GM19023 (cell line): ENCODE results near the gene AOPEP.

ENCODE experiments used
- ATAC-seq: cut with Tn5 transposase; IDR thresholded peaks from one replicate; pipeline ENCODE4 v1.9.1; 2021; ENCODE audit warnings: mild to moderate bottlenecking, moderate library complexity; ENCODE audit not compliant: unreplicated experiment

Gene AOPEP

DNA sequence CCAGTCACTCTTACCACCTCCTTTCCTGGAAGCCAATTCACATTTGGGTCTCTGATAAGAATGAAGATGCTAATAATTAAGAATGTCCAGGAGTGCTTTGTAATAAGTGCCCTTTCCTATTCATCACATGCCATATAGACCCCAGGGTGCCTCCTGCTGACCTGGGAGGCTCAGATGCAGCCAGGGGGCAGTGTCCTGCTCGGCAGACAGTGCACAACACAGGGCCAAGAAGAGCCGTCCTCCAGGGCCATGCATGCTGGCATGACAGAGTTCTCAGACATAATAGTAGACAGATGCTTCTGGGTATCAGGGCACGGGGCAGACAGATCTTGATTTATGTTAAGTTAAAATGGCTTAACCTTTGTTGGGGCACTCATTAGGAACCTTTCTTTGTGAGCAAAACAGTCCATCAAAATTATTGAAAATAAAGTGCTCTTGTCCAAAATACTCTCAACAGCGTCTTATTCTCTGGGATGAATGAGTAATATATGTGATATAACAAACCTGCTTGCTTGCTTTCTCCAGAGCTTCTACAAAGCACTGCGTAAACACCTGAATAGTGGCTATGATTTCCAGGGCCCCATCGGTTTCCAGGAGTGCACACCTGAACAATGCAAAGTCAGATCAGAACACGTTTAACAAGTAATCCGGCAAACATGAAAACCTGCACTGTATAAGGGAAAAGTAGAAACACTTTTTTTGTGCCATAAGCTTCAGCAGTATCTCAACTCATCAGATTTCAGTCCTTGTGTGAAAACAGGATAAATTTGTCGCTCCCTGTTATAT, 398.3 kb downstream of the AOPEP start:
- no peak for ATAC-seq

DNA sequence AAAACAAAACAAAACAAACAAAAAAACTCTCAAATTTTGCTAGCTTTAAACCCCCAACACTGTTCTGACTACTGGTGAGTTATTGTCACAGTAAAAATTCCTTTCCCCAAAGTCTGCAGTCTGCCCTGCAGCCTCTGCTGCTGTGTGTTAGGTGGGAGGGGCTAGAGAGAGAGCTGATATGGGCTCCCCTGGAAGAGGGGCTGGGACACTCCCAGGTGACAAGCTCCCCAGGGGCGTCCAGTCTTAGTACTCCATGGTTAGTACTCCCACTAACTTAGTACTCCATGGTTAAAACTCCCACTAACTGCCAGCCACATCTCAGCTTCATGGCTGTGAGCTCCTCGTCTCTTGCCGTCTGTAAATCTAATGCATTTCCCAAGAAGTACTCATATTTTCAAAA, 399.2 kb downstream of the AOPEP start:
- ATAC-seq, result no peak

DNA sequence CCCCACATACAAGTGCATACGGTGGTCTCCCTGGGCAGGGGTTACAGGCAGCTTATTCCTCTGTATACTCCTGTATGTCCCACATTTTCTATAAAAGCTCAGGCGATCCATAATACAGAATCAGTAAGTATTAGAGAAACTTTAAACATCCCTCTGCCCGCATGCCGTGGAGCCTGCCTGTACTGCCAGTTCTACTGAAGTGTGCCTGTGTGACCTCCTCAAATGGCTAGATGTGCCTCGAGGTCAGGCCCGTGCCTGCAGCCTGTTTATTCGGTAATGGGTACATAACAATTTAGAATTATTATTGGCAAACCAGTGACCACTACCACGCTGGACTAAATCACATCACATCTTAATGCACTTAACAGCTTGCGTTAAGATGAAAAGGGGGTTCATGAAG, 400.2 kb downstream of the AOPEP start:
- ATAC-seq, result no peak

DNA sequence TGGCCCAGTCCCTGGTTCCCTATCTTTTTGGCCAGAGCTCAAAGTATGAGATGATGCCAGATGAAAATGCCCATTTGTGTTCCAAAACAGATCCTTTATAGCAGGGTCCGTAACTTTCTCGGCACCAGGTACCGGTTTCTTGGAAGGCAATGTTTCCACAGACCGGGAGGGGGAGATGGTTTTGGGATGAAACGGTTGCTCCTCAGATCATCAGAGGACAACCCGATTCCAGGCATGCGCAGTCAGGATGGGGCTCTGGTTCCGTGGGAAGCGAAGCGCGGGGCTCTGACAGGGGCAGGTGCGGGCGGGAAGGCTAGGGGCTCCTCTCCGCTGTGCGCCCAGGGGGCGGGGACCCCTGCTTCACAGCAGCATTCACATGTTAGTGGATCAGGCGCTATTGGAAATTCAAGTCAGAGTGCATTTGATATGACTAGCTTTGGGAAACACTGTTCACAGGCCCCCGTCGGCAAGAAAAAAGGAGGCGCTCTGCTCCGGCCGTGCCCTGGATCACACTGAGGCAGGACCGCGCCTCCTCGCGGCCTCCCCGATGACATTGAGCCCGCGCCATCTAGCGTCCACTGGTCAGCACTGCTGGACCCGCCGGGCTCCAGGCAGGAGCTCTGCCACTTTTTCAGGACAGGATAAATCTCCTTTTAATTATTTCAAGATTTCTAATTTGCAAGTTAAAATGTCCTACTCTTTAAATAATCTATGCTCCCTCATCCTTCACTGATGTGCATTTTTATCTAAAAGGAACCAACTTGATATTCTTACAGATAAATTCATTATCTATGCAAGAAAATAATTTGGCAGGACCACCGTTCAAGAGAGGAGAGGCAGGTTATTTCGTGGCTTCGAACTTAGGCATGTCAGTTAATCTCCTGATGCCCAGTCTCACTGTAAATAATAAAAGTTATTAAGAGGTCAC, 401.0 kb downstream of the AOPEP start:
- peak; percentile 66 for ATAC-seq

DNA sequence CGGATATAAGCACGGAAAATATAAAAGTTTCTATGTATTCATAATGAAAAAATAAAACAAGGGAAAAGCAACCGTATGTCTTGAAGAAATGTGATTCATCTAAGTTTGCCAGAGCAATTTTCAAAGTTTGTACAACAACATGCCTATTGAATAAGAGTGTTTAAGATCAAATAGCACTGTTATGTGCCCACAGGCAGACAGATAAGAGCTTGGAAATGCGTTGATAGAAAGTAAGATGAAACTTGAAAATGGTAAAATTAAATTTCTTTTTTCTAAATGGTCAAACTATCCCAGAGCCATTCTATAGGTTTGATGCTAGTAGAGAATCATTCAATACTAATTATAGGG, 401.7 kb downstream of the AOPEP start:
- ATAC-seq, result no peak

DNA sequence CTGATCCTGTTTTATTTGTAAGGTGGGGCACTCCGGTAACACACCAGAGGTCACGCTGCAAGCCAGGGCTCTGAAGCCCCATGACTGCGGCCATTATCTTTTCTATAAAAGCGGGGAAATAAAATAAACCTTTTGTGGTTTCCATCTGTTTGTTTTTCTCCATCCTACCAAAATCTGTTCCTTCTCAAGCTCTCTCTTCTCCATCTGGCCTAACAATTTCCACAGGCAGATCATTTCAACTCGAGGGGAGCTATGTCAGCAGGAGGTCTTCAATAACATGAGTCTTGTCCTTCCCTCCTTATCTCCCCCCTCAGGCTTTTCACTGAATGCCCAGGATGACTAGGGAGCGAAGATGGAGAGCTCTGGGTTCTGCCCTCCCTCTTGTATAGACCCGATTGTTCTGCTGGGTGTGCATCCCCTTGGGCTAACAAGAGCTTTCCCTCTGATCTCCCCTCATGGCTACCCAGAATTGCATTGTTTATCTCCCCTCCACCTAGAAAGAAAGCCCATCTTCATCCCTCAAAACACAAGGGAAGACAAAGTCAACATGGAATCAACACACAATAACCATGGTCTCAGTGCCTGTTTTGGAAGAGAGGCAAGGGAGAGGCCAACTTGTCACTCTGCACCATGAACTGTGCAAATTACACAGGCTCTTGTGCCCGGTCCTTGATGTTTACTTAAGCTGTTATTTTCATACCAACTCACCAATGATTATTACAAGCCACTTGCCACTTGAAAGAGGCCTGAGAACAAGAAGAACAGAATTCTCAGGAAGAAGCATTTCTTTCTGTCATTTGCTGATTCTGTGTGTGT, 403.2 kb downstream of the AOPEP start:
- ATAC-seq, result no peak

DNA sequence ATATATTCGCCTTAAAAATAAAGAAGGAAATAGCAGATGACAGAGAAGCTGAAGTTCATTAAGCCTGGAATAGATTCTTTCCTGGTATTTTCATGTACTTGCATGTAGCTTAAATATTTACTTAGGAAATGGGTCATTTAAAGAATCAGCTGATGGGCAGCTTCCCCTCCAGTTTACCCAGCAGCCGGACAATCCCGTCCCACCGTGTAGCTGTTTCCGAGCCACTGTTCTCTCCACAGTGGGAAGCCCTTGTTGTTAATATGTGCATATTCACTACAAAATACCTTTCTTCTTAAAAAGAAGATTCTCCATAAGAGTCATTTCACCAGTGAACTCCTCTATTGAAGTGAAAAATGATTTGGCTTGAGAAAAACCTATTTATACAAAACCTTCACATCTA, 404.0 kb downstream of the AOPEP start:
- no peak for ATAC-seq

DNA sequence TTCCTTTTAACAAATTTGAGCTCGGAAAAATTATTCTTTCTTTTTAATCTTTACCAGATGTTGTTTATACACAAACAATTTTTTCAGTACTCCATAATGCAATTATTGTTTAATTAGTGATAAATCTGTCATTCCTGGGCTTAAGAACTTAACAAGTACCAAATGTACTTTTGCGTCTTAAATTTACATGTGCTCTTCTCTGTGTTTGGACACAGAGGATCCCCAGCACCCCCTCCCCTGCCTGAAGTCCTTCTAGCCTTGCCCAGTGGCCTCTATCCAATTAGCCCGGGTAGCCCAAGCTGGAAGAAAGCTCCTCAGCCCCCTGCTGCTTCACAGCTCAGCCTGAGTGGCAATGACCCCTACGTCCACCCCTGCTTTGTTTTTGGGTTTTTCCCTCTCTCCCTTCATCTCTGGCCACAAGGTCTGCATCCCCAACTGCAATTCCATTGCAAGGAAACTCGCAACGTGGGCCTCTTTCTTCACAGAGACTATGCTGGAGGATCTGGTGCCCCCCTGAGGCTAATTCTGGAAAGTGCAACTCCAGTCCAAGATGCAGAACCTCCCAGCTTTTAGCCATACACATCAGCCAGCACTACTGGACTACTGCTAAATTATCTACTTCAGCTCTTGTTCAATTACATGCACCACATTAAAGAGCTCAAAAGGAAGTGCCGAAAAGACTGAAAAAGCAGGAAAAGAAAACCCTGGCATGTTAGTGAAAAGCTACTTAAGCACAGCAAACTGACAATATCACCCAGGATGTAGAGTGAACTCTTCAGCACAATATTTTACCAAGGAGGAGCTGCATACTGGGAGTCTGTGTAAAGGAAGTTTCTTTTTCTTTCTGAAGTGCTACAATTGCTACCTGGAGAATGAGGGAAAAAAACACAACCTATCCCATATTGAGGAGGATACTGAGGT, 404.8 kb downstream of the AOPEP start:
- no peak for ATAC-seq

DNA sequence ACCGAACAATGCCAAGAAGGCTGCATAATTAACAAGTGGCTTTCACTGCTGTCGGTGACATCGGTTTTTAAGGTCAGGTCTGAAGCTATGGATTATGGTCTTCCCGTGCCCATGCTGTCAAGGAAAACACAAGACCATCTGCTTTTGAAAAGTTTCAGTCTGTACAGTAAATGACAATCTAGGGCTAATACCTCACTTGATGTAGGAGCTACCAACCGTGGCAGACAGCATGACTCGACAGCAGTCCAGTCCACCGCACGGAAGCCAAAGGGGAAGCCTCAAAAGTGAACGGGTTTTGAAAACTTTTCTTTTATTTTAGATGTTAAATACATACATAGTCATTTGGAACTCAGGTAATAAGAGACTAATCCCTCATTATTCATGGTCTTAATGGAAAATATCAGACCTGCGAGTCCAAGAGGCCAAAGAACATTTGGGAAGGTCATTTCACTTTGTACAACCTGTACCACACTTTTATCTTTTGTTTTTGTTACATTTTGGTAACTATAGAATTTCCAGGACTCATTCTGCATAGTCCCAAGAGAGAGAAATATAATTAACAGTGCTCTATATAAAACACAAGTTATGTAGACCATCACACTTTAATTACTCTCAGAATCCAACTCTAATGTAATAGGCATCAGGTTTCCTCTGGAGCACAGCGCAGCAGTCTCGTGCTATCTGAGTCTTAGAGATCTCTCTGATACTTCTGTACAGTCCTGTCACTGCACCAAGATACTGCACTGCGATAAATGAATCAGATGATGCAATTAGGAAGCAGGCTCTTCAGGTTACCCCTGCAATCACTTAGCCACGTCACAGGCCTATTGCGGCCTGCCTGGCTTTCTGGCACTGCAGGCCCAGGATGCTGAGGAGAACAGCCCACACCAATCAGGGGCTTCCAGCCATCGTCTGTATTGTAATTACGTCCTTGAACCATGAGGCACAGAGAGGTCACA, 406.1 kb downstream of the AOPEP start:
- no peak for ATAC-seq

DNA sequence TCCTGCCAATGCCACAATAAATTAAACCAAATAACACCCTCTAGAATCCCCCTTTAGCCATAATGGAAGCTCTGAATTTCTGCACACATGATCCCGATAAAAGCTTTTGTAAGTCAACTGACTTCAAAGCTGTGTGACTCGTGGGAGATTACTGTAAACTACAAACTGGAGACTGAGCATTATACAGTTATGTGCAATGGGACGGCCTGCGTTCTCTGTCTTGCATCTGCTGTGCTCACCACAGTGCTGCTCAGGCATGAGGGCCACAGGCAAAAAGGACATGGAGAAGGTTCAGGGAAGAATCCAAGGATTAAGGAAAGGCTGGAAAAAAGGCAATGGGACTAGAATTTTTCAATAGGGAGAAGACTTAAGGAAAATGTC, 406.8 kb downstream of the AOPEP start:
- ATAC-seq, result no peak

DNA sequence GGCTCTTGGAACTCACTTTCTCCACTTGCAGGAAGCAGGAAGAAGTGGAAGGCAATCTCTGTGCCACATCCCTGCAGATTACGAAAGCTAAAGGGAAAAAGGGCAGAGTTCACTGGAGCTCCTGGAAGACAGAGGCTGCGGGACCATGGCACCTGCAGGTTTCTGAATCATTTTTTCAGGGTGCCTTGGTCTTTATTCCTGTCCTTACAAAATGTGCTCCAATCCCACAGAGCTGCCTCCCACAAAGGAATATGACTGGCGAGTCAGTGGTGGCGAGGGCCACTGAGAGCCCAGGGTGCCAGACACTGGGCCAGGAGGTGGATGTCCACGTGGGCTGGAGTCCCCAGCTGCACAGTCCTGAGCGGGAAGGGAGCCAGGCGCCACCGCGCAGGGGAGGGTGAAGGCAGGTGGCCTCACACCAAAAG, 408.0 kb downstream of the AOPEP start:
- no peak for ATAC-seq

DNA sequence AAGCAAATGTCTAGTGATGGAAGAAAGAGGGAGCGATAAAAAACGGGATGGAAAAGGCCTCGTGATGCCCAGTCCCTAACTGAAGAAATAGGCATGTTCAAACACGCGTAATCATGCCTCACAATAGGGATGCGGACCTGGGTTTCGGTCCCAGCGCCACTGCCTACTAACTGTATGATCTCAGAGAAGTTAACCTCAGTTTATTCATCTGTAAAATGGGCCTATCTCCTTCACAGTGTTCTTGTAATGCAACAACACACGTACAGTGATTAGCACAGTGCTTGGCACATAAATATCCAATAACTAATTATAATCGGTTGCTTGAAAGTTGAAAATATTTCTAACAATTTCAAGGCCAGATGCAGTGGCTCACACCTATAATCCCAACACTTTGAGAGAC, 409.3 kb downstream of the AOPEP start:
- ATAC-seq, result no peak
